ENCODE results near the gene PPP1R14C. TPM values are rescaled to one million over a fixed set of nuclear protein-coding genes. Genes with fewer than 3 reads are reported as not detected.

PPP1R14C gene
- total and polyA plus RNA-seq, 2 donors (not counting 3 experiments of a cell fraction or from before 2014, with no cell fraction given), result not detected

- Histone ChIP-seq H3K9me3 (replicated peaks; ENCODE audit: control insufficient read depth, insufficient read depth, low read length) (no peaks in the 10 kb centered on the region), H2AFZ (ENCODE audit: low read depth, low read length) (no peak overlapping the region), H3K4me2 (ENCODE audit: insufficient read depth, low read length) (no peak overlapping the region), H3K27ac (ENCODE audit: insufficient read depth, low read depth, low read length) (no peak overlapping the region), H3K36me3 (ENCODE audit: control insufficient read depth in 2 of 2, extremely low read depth in 1 of 2, insufficient read depth in 2 of 2, low read length in 2 of 2) (no peaks in the 10 kb centered on the region), H3K4me1 (ENCODE audit: control insufficient read depth, extremely low read depth, insufficient read depth, low read length) (no peaks in the 10 kb centered on the region), H3K4me3 (replicated peaks in 1 of 3; ENCODE audit: insufficient read depth in 1 of 3, low read depth in 1 of 3, low read length in 3 of 3) (no peak overlapping the region), H3K9ac (replicated peaks; ENCODE audit: extremely low read depth, insufficient read depth, low read length) (no peak overlapping the region), H4K20me1 (replicated peaks; ENCODE audit: control insufficient read depth, extremely low read depth, insufficient read depth, low read length) (no peaks in the 10 kb centered on the region), H3K79me2 (ENCODE audit: control insufficient read depth, insufficient read depth, low read length) (no peaks in the 10 kb centered on the region), H3K27me3 (ENCODE audit: control insufficient read depth in 2 of 2, insufficient read depth in 2 of 2, low read length in 2 of 2) (peaks cover 0 to 5% of the 10 kb centered on the region in 2 experiments), H3K9me1 (replicated peaks; ENCODE audit: control insufficient read depth, extremely low read depth, insufficient read depth, low read length) (no peaks in the 10 kb centered on the region)
- CTCF ChIA-PET, result interaction anchor here (1.0 to 1.2 kb wide), 2 partner anchors 10 to 11 kb away, joined by 3 read pairs; no protein-coding TSS in a partner anchor
- FAIRE-seq, result no peak
- POLR2A ChIA-PET, result no interaction called here
- BruUV-seq (replicated peaks), result no TSS peak
- TF ChIP-seq EZH2 (IDR thresholded peaks at IDR 0.05; ENCODE audit: borderline replicate concordance, low read depth, low read length, severe bottlenecking), result no peak
- no peak for TF ChIP-seq POLR2AphosphoS5 (IDR thresholded peaks at IDR 0.05; ENCODE audit: insufficient read depth, low read depth, low read length)
- no peak for TF ChIP-seq JUN (IDR thresholded peaks at IDR 0.05; ENCODE audit: borderline replicate concordance, insufficient read depth, insufficient read length, low read depth)
- no peak for TF ChIP-seq POLR2A (IDR thresholded peaks at IDR 0.05; ENCODE audit: low read depth, low read length)
- TF ChIP-seq MAX (IDR thresholded peaks at IDR 0.05; ENCODE audit: insufficient read depth, insufficient read length), result no peak
- no peak for TF ChIP-seq FOS (IDR thresholded peaks at IDR 0.05; ENCODE audit: borderline replicate concordance, insufficient read depth, low read length)
- TF ChIP-seq GATA2 (IDR thresholded peaks at IDR 0.05; ENCODE audit: insufficient read depth, insufficient read length, low read depth, low read length), result no peak
- no peak for DNase-seq (ENCODE audit: low read depth, low spot score)
- dilution Hi-C loops (cut with MboI; ENCODE audit: extremely low pct_ligation_motif_present, low sequenced_read_pairs) (no loop called here), intact Hi-C loops (cut with micrococcal nuclease) (no loop called here)
These were observed 40.0 kb upstream of the PPP1R14C start for GRCh38 chr6:150102750-150103270.

- intact Hi-C loops (cut with micrococcal nuclease), result no loop called here
- DNase-seq (ENCODE audit: low read depth, low spot score) (no peak), FAIRE-seq (no peak)
- H3K4me1 ChIP-seq (ENCODE audit: control insufficient read depth, extremely low read depth, insufficient read depth, low read length), result no peaks in the 10 kb centered on the region
- no peaks in the 10 kb centered on the region for H3K9me1 ChIP-seq (replicated peaks; ENCODE audit: control insufficient read depth, extremely low read depth, insufficient read depth, low read length)
- no peak overlapping the region for H2AFZ ChIP-seq (ENCODE audit: low read depth, low read length)
- TF ChIP-seq GATA2 (IDR thresholded peaks at IDR 0.05; ENCODE audit: insufficient read depth, insufficient read length, low read depth, low read length), result no peak
- no peak for TF ChIP-seq CTCF (IDR thresholded peaks at IDR 0.05; ENCODE audit: extremely low read depth in 1 of 2, insufficient read depth in 1 of 2, low read depth in 1 of 2, low read length in 2 of 2)
- TF ChIP-seq POLR2AphosphoS5 (IDR thresholded peaks at IDR 0.05; ENCODE audit: insufficient read depth, low read depth, low read length), result no peak
- no peak for TF ChIP-seq MYC (IDR thresholded peaks at IDR 0.05; ENCODE audit: low read depth, low read length)
- TF ChIP-seq POLR2A (IDR thresholded peaks at IDR 0.05; ENCODE audit: low read depth, low read length), result no peak
- no peak for TF ChIP-seq FOS (IDR thresholded peaks at IDR 0.05; ENCODE audit: borderline replicate concordance, insufficient read depth, low read length)
- TF ChIP-seq MAX (IDR thresholded peaks at IDR 0.05; ENCODE audit: insufficient read depth, insufficient read length), result no peak
- TF ChIP-seq JUN (IDR thresholded peaks at IDR 0.05; ENCODE audit: borderline replicate concordance, insufficient read depth, insufficient read length, low read depth), result no peak
- TF ChIP-seq EZH2 (IDR thresholded peaks at IDR 0.05; ENCODE audit: borderline replicate concordance, low read depth, low read length, severe bottlenecking), result no peak
- no peak overlapping the region for H3K27ac ChIP-seq (ENCODE audit: insufficient read depth, low read depth, low read length)
- H3K36me3 ChIP-seq (ENCODE audit: control insufficient read depth in 2 of 2, extremely low read depth in 1 of 2, insufficient read depth in 2 of 2, low read length in 2 of 2), result no peaks in the 10 kb centered on the region
- BruUV-seq (replicated peaks), result no TSS peak
- ChIA-PET POLR2A (no interaction called here), CTCF (interaction anchor here (0.9 to 1.2 kb wide), 2 partner anchors 9 to 30 kb away, joined by 3 read pairs; no protein-coding TSS in a partner anchor)
- H3K9me3 ChIP-seq (replicated peaks; ENCODE audit: control insufficient read depth, insufficient read depth, low read length), result no peaks in the 10 kb centered on the region
- H3K27me3 ChIP-seq (ENCODE audit: control insufficient read depth in 2 of 2, insufficient read depth in 2 of 2, low read length in 2 of 2), result no peaks in the 10 kb centered on the region
- H3K4me2 ChIP-seq (ENCODE audit: insufficient read depth, low read length), result no peak overlapping the region
- H3K4me3 ChIP-seq (replicated peaks in 1 of 3; ENCODE audit: insufficient read depth in 1 of 3, low read depth in 1 of 3, low read length in 3 of 3), result no peak overlapping the region
- no peaks in the 10 kb centered on the region for H3K79me2 ChIP-seq (ENCODE audit: control insufficient read depth, insufficient read depth, low read length)
- no peak overlapping the region for H3K9ac ChIP-seq (replicated peaks; ENCODE audit: extremely low read depth, insufficient read depth, low read length)
- no peaks in the 10 kb centered on the region for H4K20me1 ChIP-seq (replicated peaks; ENCODE audit: control insufficient read depth, extremely low read depth, insufficient read depth, low read length)
- dilution Hi-C loops (cut with MboI; ENCODE audit: extremely low pct_ligation_motif_present, low sequenced_read_pairs), result no loop called here
These were observed 30.6 kb upstream of the PPP1R14C start for GRCh38 chr6:150112233-150112632.

All from endothelial cell of umbilical vein (primary cell).